Hematopoietic multipotent progenitor cell treated with erythropoietin and hydrocortisone succinate and interleukin-3 and kit ligand, for 15 days (in vitro differentiated cells): ENCODE results near the gene ALDH6A1.
"Not testable (repeated sequence)": the region's sequence is repeated elsewhere in the genome, so short reads cannot be mapped to it uniquely, and the experiment has no call there.

Source experiments
- DNase-seq: peaks from one replicate; pipeline ENCODE4 v3.0.0-alpha.2; 2015; ENCODE audit warnings: low spot score

ALDH6A1 gene

GRCh38 chr14:74084277-74085046 lies at the start of gene ALDH6A1, which contains the start of gene LIN52:
Gene ALDH6A1, minus strand, starts transcription at chr14:74084453. Its CDS starts 59 bp downstream, at chr14:74084394.
Gene LIN52, plus strand, starts transcription at chr14:74084956. Its CDS starts 19 bp downstream, at chr14:74084975.
- peak; percentile 100 for DNase-seq

- no peak for DNase-seq
Observed at GRCh38 chr14:74127634-74128033, 43.4 kb upstream of the ALDH6A1 start.

GRCh38 chr14:74126315-74127013 lies 42.2 kb upstream of the ALDH6A1 start:
- no peak for DNase-seq

- DNase-seq = not testable (repeated sequence)
Observed at GRCh38 chr14:74125487-74125886, 41.2 kb upstream of the ALDH6A1 start.

- DNase-seq = peak; percentile 72
Observed at GRCh38 chr14:74111395-74112216, 27.4 kb upstream of the ALDH6A1 start.

GRCh38 chr14:74109369-74109768 lies 25.1 kb upstream of the ALDH6A1 start:
- no peak for DNase-seq

- no peak for DNase-seq
Observed at GRCh38 chr14:74105381-74105780, 21.1 kb upstream of the ALDH6A1 start.

- no peak for DNase-seq
Observed at GRCh38 chr14:74089251-74090020, 5.2 kb upstream of the ALDH6A1 start.

GRCh38 chr14:74085828-74086227 lies 1.6 kb upstream of the ALDH6A1 start:
- DNase-seq = peak; percentile 14

- peak; percentile 26 for DNase-seq
Observed at GRCh38 chr14:74085047-74085637, 889 bp upstream of the ALDH6A1 start.

GRCh38 chr14:74083784-74084276 lies 423 bp downstream of the ALDH6A1 start:
- no peak for DNase-seq

- no peak for DNase-seq
Observed at GRCh38 chr14:74083161-74083560, 1.1 kb downstream of the ALDH6A1 start.

GRCh38 chr14:74081491-74081890 lies 2.8 kb downstream of the ALDH6A1 start:
- DNase-seq = no peak

- no peak for DNase-seq
Observed at GRCh38 chr14:74080820-74081460, 3.3 kb downstream of the ALDH6A1 start.

- DNase-seq = no peak
Observed at GRCh38 chr14:74077401-74077800, 6.9 kb downstream of the ALDH6A1 start.

GRCh38 chr14:74065746-74066575 lies 18.3 kb downstream of the ALDH6A1 start:
- no peak for DNase-seq

GRCh38 chr14:74064883-74065282 lies 19.4 kb downstream of the ALDH6A1 start:
- no peak for DNase-seq

GRCh38 chr14:74064426-74064825 lies 19.8 kb downstream of the ALDH6A1 start:
- DNase-seq = no peak

GRCh38 chr14:74062809-74063150 lies 21.5 kb downstream of the ALDH6A1 start:
- DNase-seq = no peak
